NCI-H128 (cell line): Measurements from ENCODE around the gene PAQR8.
"Not testable (repeated sequence)": the region's sequence is repeated elsewhere in the genome, so short reads cannot be mapped to it uniquely, and the experiment has no call there.

Source experiments
- DNase-seq: peaks from one replicate; lab custom pipeline; 2025; ENCODE audit not compliant: unreplicated experiment; lab: John Stamatoyannopoulos, UW

Gene PAQR8

GRCh38 chr6:52375780-52376556 is 14.0 kb downstream of the PAQR8 start:
- DNase-seq = no peak

GRCh38 chr6:52376763-52377162 is 14.8 kb downstream of the PAQR8 start:
- DNase-seq = no peak

DNA sequence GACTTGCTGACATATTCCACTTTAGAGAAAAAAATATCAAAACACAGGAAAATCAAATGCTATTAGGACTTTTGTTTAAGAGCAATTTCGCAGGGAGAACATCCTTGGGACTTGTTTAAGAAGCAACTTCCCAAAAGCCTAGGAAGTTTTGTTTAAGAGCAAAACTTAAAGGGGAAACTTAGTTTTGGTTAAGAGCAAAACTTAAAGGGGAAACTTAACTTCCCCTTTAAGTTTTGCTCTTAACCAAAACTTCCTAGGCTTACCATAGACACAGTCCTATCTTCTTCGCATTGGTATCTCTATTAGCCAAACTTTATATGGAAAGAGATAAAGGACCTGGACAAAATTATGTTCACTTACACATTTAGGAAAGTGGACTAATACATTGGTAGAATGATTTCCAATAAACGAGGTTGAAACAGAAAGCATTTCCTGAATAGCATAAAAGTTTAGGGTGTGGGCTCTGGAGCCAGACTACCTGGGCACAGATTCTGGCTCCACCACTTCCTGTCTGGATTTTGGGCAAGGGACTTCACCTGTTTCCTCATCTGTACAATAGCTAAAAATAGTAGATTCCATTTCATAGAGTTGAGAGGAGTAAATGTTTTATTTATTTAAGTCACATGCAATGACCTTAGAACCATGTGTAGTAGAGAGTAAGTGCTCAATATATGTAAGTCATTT is 15.7 kb downstream of the PAQR8 start:
- no peak for DNase-seq

DNA sequence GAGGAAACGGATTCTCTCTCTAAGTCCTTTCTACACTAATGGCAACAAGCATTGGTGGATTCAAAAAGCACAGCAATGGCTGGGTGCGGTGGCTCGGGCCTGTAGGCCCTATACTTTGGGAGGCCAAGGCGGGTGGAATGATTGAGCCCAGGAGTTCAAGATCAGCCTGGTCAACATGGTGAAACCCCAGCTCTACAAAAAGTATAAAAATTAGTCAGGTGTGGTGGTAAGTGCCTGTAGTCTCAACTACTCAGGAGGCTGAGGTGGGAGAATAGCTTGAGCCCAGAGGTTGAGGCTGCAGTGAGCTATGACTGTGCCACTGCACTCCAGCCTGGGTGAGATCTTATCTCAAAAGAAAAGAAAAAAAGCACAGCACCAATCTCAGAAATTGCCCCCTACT is 19.3 kb downstream of the PAQR8 start:
- no peak for DNase-seq

DNA sequence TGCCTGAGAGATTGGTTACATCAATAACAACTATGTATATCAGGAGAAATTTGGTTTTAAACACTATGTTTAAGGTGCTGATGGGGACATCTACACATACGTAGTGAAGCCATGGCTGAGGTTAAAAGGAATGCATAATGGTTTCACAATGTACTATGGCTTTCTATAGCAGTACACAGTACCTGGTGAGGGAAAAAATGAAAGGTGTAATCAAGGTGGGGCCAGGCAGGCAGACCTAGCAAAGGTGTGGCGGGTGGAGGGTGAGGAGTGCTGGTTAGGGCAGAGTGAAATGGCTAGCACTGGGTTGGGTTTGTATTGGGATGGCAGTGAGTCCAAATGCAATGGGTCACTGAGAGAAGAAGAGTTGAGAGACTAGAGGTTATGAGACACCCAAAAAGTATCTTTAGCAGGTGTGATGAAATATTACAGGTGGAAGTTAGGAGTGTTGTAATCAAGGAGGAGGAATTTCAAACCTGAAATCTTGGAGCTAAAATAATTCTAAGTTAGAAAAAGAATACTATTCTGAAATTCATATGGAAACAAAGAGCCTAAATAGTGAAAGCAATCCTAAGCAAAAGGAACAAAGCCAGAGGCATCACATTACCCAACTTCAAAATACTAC is 22.3 kb downstream of the PAQR8 start:
- no peak for DNase-seq

DNA sequence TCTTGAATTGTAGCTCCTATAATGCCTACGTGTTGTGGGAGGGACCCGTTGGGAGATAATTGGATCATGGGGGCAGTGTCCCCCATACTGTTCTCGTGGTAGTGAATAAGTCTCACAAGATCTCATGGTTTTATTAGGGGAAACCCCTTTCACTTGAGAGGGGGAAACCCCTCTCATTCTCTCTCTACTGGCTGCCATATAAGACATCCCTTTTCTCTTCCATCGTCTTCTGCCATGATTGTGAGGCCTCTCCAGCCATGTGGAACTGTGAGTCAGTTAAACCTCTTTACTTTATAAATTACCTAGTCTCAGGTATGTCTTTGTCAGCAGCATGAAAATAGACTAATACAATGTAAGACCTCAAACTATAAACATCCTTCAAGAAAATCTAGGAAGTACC is 23.1 kb downstream of the PAQR8 start:
- DNase-seq = no peak

DNA sequence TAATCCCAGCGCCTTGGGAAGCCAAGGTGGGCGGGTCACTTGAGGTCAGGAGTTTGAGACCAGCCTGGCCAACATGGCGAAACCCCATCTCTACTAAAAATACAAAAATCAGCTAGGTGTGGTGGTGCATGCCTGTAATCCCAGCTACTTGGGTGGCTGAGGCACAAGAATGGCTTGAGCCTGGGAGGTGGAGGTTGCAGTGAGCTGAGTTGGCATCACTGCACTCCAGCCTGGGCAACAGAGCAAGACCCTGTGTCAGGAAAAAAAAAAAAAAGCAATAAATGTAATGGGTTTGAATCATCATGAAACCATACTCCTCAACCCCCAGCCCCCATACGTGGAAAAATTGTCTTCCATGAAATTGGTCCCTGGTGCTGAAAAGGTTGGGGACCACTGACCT is 26.2 kb downstream of the PAQR8 start:
- not testable (repeated sequence) for DNase-seq

DNA sequence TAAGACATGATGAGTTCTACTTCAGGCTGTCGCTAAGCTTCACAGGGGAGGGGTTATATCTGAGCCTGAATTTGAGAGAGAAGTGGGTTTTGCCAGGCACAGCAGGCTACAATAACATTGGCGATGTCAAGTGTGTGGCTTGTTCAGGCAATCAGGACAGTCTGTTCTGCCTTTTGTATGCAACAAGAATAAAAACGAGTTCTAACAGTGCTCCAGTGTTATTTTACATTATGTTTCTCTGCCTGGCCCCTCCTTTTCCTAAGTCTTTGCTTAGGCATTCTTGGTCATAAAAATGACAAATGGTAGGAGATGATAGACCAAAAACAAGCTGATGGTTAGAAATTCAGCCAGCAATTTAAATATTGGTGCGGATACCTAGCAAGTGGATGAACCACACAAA is 26.8 kb downstream of the PAQR8 start:
- DNase-seq = no peak

DNA sequence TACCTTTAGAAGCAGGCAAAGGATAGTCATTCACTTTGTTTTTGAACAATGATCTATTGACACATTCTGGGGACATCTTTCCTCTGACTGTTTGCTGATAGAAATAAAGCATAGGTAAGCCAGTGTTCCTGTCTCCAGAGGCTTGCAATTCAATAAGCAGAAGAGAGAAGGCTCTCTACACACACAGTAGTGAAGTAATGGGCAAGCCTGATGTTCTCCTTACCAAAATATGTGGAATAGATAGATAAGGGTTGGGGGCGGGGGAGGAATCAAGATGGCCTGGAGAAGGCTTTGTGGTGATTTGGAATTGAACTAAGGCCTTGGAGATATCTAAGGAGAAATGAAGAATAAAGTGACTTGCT is 27.3 kb downstream of the PAQR8 start:
- DNase-seq = no peak

GRCh38 chr6:52389626-52390360 is 27.8 kb downstream of the PAQR8 start:
- no peak for DNase-seq

- DNase-seq = no peak
Measured at GRCh38 chr6:52390361-52390727, 28.4 kb downstream of the PAQR8 start.

DNA sequence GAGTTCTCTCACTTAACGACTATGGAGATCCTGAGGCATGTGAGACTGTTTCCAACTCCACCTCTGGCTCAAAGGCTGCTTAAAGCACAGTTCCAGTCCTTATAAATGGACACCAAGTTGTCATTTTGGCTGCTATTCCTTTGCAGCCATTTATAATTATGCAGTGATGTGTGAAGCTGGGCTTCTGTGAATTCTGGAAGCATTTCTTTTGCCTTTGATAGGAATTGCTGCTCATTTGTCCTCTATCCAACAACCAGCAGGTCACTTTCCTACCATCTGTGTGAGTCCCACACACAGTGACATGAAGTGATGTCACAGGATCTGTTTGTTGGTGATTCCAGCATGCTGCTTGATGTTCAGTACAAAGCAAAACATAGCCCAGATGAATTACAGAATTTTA is 29.6 kb downstream of the PAQR8 start:
- DNase-seq = no peak

GRCh38 chr6:52392944-52393343 is 31.0 kb downstream of the PAQR8 start:
- DNase-seq = no peak

- no peak for DNase-seq
Measured at GRCh38 chr6:52393780-52394179, 31.8 kb downstream of the PAQR8 start.

DNA sequence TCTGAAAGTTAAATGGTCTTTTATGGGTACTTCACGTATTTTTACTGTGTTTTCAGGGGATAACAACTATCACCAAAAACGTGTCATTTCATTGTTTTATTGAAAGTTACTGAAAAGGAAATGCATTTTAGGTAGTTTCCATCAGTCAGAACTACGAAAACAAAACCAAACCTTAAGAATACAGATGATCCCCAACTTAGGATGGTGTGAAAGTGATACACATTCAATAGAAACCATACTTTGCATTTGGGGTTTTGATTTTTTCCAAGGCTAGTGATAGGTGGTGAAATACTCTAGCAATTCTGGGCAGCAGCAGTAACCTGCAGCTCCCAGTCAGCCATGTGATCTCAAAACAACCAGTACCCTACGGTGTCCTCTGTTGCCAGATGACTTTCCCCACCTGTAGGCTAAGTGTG is 32.3 kb downstream of the PAQR8 start:
- no peak for DNase-seq

- DNase-seq = no peak
Measured at GRCh38 chr6:52395969-52396368, 34.0 kb downstream of the PAQR8 start.

GRCh38 chr6:52399511-52400312 is 37.8 kb downstream of the PAQR8 start:
- DNase-seq = no peak

GRCh38 chr6:52400313-52401041 is 38.5 kb downstream of the PAQR8 start:
- DNase-seq = no peak

- no peak for DNase-seq
Measured at GRCh38 chr6:52403086-52403485, 41.1 kb downstream of the PAQR8 start.

- DNase-seq = no peak
Measured at GRCh38 chr6:52403627-52404026, 41.7 kb downstream of the PAQR8 start.
